LNCAP (cell line): ENCODE results near the gene PAK6.
A peak's percentile ranks its signal among the peaks of the same experiment; 100 is the strongest.

Source experiments
- CTCF ChIP-seq: fragments of 450-650 bp; IDR thresholded peaks from 2 replicates; pipeline ENCODE4 v1.5.1; 2017; ENCODE audit warnings: mild to moderate bottlenecking

Gene PAK6

GRCh38 chr15:40287505-40287904 lies 48.6 kb downstream of the PAK6 start:
- no peak for TF ChIP-seq CTCF

GRCh38 chr15:40287968-40288367 lies 49.1 kb downstream of the PAK6 start:
- no peak for TF ChIP-seq CTCF

GRCh38 chr15:40289140-40289775 lies 50.4 kb downstream of the PAK6 start:
- peak; percentile 51 for TF ChIP-seq CTCF

GRCh38 chr15:40290545-40290917 lies 51.7 kb downstream of the PAK6 start:
- TF ChIP-seq CTCF, result no peak

GRCh38 chr15:40290918-40291574 lies 52.2 kb downstream of the PAK6 start:
- no peak for TF ChIP-seq CTCF

GRCh38 chr15:40292246-40292645 lies 53.4 kb downstream of the PAK6 start:
- no peak for TF ChIP-seq CTCF

GRCh38 chr15:40293006-40293405 lies 54.1 kb downstream of the PAK6 start:
- TF ChIP-seq CTCF, result no peak
